ENCODE measurements around the gene SPARCL1.

DNA sequence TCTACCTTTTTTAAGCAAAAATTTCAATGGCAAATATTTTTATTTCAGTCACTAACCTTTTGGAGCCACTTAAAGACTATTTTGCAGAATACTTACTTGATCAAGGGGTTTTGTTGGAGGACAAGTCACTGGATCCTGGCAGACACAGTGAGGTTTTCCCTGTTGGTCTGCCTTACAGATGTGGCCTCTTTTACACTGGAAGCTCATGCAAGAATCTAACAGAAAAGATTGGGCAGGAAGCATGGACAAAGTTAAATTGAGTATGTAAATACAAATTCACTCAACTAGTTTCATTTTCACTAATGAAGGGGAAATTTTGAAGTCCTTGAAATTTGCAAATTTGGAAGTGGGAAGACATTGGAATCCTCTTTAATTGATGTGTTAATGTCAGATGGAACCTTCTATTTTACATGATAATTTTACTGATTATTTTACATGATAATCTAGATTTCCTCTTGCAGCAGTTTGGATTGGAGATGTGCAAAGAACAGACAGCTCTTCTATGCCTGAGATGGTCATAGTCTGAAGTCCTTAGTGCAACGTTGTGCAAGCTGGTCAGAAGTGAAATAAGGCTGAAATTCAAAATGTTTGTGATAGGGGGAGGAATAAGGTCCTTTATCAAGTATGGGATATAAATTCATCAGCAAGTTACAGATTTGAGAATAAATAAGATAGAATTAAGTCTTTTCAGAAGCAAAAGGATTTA is 38.4 kb downstream of the SPARCL1 start:
- TF ChIP-seq EZH2 (IDR thresholded peaks at IDR 0.05; ENCODE audit: insufficient read depth, poor library complexity, severe bottlenecking): no peak
- TF ChIP-seq EZH2phosphoT487 (IDR thresholded peaks at IDR 0.05; ENCODE audit: insufficient read depth, low read depth): no peak
